RWPE2 (cell line): ENCODE measurements around the gene MTFR1L.
A peak's percentile ranks its signal among the peaks of the same experiment; 100 is the strongest.
"Not testable (repeated sequence)": the region's sequence is repeated elsewhere in the genome, so short reads cannot be mapped to it uniquely, and the experiment has no call there.

Experiments used
- ATAC-seq: fragments of 200-7000 bp; cut with Tn5 transposase; 3 replicates; pipeline ENCODE4 v1.9.1; 2021; ENCODE audit warnings: low read depth
- DNase-seq: peaks from one replicate; pipeline ENCODE4 v3.0.0-alpha.2; 2020; ENCODE audit warnings: low spot score
- H3K27ac ChIP-seq: fragments of 450-650 bp; 2 replicates; pipeline ENCODE4 v1.5.1; 2017; ENCODE audit warnings: mild to moderate bottlenecking; ENCODE audit not compliant: poor library complexity, severe bottlenecking
- H3K27me3 ChIP-seq: fragments of 250-450 bp; sonication (Bioruptor Pico); 2 replicates; pipeline ENCODE4 v1.5.1; 2021; ENCODE audit warnings: mild to moderate bottlenecking, moderate library complexity; ENCODE audit not compliant: insufficient read depth, poor library complexity, severe bottlenecking
- H3K36me3 ChIP-seq: fragments of 250-450 bp; sonication (Bioruptor Pico); 2 replicates; pipeline ENCODE4 v1.5.1; 2020; ENCODE audit warnings: low read depth, mild to moderate bottlenecking, moderate library complexity
- H3K4me1 ChIP-seq: fragments of 250-450 bp; sonication (Bioruptor Pico); 2 replicates; pipeline ENCODE4 v1.5.1; 2021; ENCODE audit warnings: mild to moderate bottlenecking, moderate library complexity; ENCODE audit not compliant: insufficient read depth, poor library complexity, severe bottlenecking
- H3K4me3 ChIP-seq: fragments of 250-450 bp; sonication (Bioruptor Pico); 2 replicates; pipeline ENCODE4 v1.5.1; 2021; ENCODE audit warnings: mild to moderate bottlenecking, moderate library complexity; ENCODE audit not compliant: severe bottlenecking
- H3K9me3 ChIP-seq: fragments of 250-450 bp; sonication (Bioruptor Pico); 2 replicates; pipeline ENCODE4 v1.5.1; 2021; ENCODE audit warnings: mild to moderate bottlenecking, moderate library complexity; ENCODE audit not compliant: severe bottlenecking
- CTCF ChIP-seq: fragments of 450-650 bp; IDR thresholded peaks from one replicate; pipeline ENCODE4 v1.5.1; 2017; ENCODE audit warnings: mild to moderate bottlenecking, moderate library complexity; ENCODE audit not compliant: poor library complexity, severe bottlenecking

Gene MTFR1L

GRCh38 chr1:25832336-25833037 is 12.7 kb downstream of the MTFR1L start:
- DNase-seq: no peak
- Histone ChIP-seq H3K4me3 (no peak overlapping the region), H3K4me1 (no peaks in the 10 kb centered on the region), H3K27me3 (no peaks in the 10 kb centered on the region), H3K27ac (no peak overlapping the region), H3K9me3 (no peaks in the 10 kb centered on the region), H3K36me3 (peaks cover 100% of the 10 kb centered on the region)
- no peak for TF ChIP-seq CTCF
- ATAC-seq: 0 out of 3 replicates have a peak, but pooled peaks have one; percentile 52

- no peak for DNase-seq
- H3K36me3 ChIP-seq: peaks cover 95% of the 10 kb centered on the region
- H3K27me3 ChIP-seq: no peaks in the 10 kb centered on the region
- H3K4me3 ChIP-seq: no peak overlapping the region
- H3K9me3 ChIP-seq: no peaks in the 10 kb centered on the region
- no peak for TF ChIP-seq CTCF
- no peak overlapping the region for H3K27ac ChIP-seq
- H3K4me1 ChIP-seq: no peaks in the 10 kb centered on the region
- no peak for ATAC-seq
Observed at GRCh38 chr1:25833158-25833557, 13.4 kb downstream of the MTFR1L start.

- Histone ChIP-seq H3K27me3 (no peaks in the 10 kb centered on the region), H3K4me3 (no peak overlapping the region), H3K4me1 (no peaks in the 10 kb centered on the region), H3K9me3 (no peaks in the 10 kb centered on the region), H3K36me3 (peaks cover 80% of the 10 kb centered on the region), H3K27ac (no peak overlapping the region)
- DNase-seq (no peak), ATAC-seq (no peak)
- TF ChIP-seq CTCF: no peak
Observed at GRCh38 chr1:25834894-25835293, 15.1 kb downstream of the MTFR1L start.

- ATAC-seq (no peak), DNase-seq (no peak)
- no peak overlapping the region for H3K4me3 ChIP-seq
- no peak overlapping the region for H3K27ac ChIP-seq
- peaks cover 71% of the 10 kb centered on the region for H3K36me3 ChIP-seq
- no peaks in the 10 kb centered on the region for H3K27me3 ChIP-seq
- no peaks in the 10 kb centered on the region for H3K4me1 ChIP-seq
- H3K9me3 ChIP-seq: no peaks in the 10 kb centered on the region
- TF ChIP-seq CTCF: no peak
Observed at GRCh38 chr1:25836695-25837094, 16.9 kb downstream of the MTFR1L start.

GRCh38 chr1:25837262-25837875 is 17.6 kb downstream of the MTFR1L start:
- H3K36me3 ChIP-seq: peaks cover 64% of the 10 kb centered on the region
- H3K27me3 ChIP-seq: no peaks in the 10 kb centered on the region
- ATAC-seq (peak; percentile 65; the same call in 2 of the 3 replicates), DNase-seq (no peak)
- no peaks in the 10 kb centered on the region for H3K4me1 ChIP-seq
- TF ChIP-seq CTCF: peak; percentile 72
- H3K27ac ChIP-seq: no peak overlapping the region
- H3K9me3 ChIP-seq: no peaks in the 10 kb centered on the region
- no peak overlapping the region for H3K4me3 ChIP-seq

- not testable (repeated sequence) for ATAC-seq, H3K4me1 ChIP-seq, H3K27ac ChIP-seq, H3K4me3 ChIP-seq, H3K9me3 ChIP-seq, H3K27me3 ChIP-seq, DNase-seq
- H3K36me3 ChIP-seq: peaks cover 40% of the 10 kb centered on the region
Observed at GRCh38 chr1:25839808-25840207, 20.1 kb downstream of the MTFR1L start.
